SK-MEL-5 (cell line): ENCODE data around the gene BBS4. TPM values are rescaled to one million over a fixed set of nuclear protein-coding genes. Genes with fewer than 3 reads are reported as not detected.
"Not testable (repeated sequence)": the region's sequence is repeated elsewhere in the genome, so short reads cannot be mapped to it uniquely, and the experiment has no call there.

Source experiments
- DNase-seq: peaks from one replicate; pipeline ENCODE4 v3.0.0-alpha.2; 2016; ENCODE audit warnings: low read depth, low spot score
- in situ Hi-C: cut with HindIII; loops from 2 replicates; pipeline ENCODE4 v1.10.0; 2016; ENCODE audit warnings: low sequenced_read_pairs, high pct_unique_total_duplicates, low pct_unique_long_range_greater_than_20kb
- polyA plus RNA-seq, 2 experiments: library from polyadenylated mRNA; depleted of rRNA; stranded (reverse); fragments of >200 nt; gene quantifications; 2 replicates each; pipeline ENCODE4 v1.2.3, GENCODE V29; 2015
- total RNA-seq: library from RNA; depleted of rRNA; stranded (reverse); fragments of >200 nt; shearing (Covaris generic); gene quantifications from 2 replicates; pipeline ENCODE4 v1.2.3, GENCODE V29; 2014; rRNA removed

The BBS4 gene
- total RNA-seq: 35.4 and 39.5 TPM in 2 replicates
- 29.1 and 39.9 TPM in 2 replicates for polyA plus RNA-seq (2015; cell fraction: cytosol; rRNA removed)
- 121 and 158 TPM in 2 replicates for polyA plus RNA-seq (2015; cell fraction: nucleus; rRNA removed)

GRCh38 chr15:72685925-72686794 lies at the start of gene BBS4, which contains the start of gene HIGD2B:
Gene BBS4, plus strand, starts transcription at chr15:72686207. Its CDS starts 21 bp downstream, at chr15:72686228.
Gene HIGD2B, minus strand, starts transcription at chr15:72686182. Its CDS starts 9,808 bp downstream, at chr15:72676374.
- DNase-seq: peak; percentile 90
- in situ Hi-C loops: no loop called here

- peak; percentile 61 for DNase-seq
- in situ Hi-C loops: not testable (repeated sequence)
Measured at GRCh38 chr15:72636519-72637282, 49.3 kb upstream of the BBS4 start.

GRCh38 chr15:72639759-72640483 lies 46.1 kb upstream of the BBS4 start:
- DNase-seq, in situ Hi-C loops: not testable (repeated sequence)

GRCh38 chr15:72642271-72642670 lies 43.7 kb upstream of the BBS4 start:
- in situ Hi-C loops, DNase-seq: not testable (repeated sequence)

GRCh38 chr15:72648631-72649253 lies 37.3 kb upstream of the BBS4 start:
- in situ Hi-C loops, DNase-seq: not testable (repeated sequence)

- DNase-seq, in situ Hi-C loops: not testable (repeated sequence)
Measured at GRCh38 chr15:72654397-72654796, 31.6 kb upstream of the BBS4 start, which contains the start of gene GOLGA6B. Gene GOLGA6B, plus strand, starts transcription at chr15:72654697. Its CDS starts 41 bp downstream, at chr15:72654738.

GRCh38 chr15:72656014-72656413 lies 30.0 kb upstream of the BBS4 start:
- DNase-seq, in situ Hi-C loops: not testable (repeated sequence)

GRCh38 chr15:72661081-72661480 lies 24.9 kb upstream of the BBS4 start:
- DNase-seq, in situ Hi-C loops: not testable (repeated sequence)

- DNase-seq, in situ Hi-C loops: not testable (repeated sequence)
Measured at GRCh38 chr15:72663931-72664330, 22.1 kb upstream of the BBS4 start.

- in situ Hi-C loops, DNase-seq: not testable (repeated sequence)
Measured at GRCh38 chr15:72665706-72666105, 20.3 kb upstream of the BBS4 start.

GRCh38 chr15:72669803-72670202 lies 16.2 kb upstream of the BBS4 start:
- DNase-seq, in situ Hi-C loops: not testable (repeated sequence)

GRCh38 chr15:72670656-72671352 lies 15.2 kb upstream of the BBS4 start:
- peak; percentile 83 for DNase-seq
- in situ Hi-C loops: not testable (repeated sequence)

GRCh38 chr15:72671525-72671924 lies 14.5 kb upstream of the BBS4 start:
- in situ Hi-C loops: no loop called here
- DNase-seq: no peak

GRCh38 chr15:72676838-72677237 lies 9.2 kb upstream of the BBS4 start:
- in situ Hi-C loops: no loop called here
- DNase-seq: no peak

GRCh38 chr15:72680931-72681330 lies 5.1 kb upstream of the BBS4 start:
- in situ Hi-C loops: no loop called here
- DNase-seq: no peak

GRCh38 chr15:72682772-72683171 lies 3.2 kb upstream of the BBS4 start:
- in situ Hi-C loops: no loop called here
- no peak for DNase-seq
